Posterior cingulate gyrus (tissue), 11 donors: ENCODE results near the gene CYTH3.

Source experiments
- DNase-seq, 10 donors: peaks; one replicate each; pipeline versions ENCODE4 v3.0.0 to v3.0.0-alpha.2; 2020 to 2021; ENCODE audit warnings: mixed read lengths in 3 of 10
- intact Hi-C: fragments of 100-400 bp; cut with DNase I; formaldehyde crosslinking; loops from one replicate; pipeline ENCODE4 v1.15.1; 2023

The CYTH3 gene

GRCh38 chr7:6260291-6261187, 11.9 kb downstream of the CYTH3 start:
- intact Hi-C loops = no loop called here
- no peak for DNase-seq

DNA sequence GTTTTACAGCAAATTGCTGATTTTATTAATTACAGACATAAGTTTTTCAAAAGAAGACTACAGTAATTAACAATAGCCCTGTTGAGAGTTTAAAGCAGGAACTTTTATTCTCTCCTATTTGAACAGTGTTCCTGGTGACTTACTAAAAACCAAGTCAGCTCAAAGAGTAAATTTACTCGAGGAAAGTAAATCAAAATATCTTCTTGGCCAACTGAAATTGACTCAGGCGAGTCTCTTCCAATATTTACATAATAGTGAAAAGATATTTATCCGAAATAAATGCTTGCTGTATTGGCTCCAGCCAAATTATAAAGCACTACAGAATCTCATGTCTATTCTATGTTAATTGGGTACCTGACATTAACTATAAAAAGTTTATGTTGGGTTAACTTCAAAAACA, 13.2 kb downstream of the CYTH3 start:
- intact Hi-C loops = no loop called here
- DNase-seq = no peak

DNA sequence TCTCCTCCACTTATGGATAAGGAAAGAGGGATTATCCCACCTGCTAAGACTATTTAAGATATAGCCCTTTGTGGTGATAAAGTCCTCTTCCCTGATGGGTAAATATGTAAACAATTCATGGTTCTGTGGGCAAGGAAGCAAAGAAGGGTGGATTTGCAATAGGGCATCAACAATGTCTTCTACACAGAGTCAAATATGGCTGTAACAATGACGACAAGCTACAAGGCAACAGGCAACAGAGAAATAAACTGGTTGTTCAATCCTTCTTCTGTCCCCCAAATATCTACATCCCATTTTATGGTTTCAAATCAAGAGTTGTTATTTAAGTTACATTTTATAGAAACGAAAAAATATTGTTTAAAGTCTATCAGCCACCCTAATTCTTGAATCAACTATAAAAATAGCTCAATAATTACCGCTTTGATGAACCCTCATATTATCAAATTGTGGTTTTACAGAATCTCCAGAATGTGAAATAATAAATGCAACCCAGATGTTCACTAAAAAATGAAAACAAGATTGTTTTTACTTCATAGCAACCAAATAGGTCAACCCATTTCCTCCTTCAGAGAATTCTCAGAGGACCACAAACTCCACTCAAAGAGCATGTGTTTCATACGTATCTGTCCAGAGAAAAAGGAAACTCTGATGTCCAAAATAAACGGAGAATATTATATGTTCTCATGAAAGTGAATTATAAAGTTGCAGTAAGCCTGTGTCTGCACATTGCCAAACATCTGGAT, 13.8 kb downstream of the CYTH3 start:
- intact Hi-C loops = no loop called here
- no peak for DNase-seq

- intact Hi-C loops = no loop called here
- no peak for DNase-seq
Observed at GRCh38 chr7:6257675-6258074, 14.7 kb downstream of the CYTH3 start.

GRCh38 chr7:6256677-6257535, 15.5 kb downstream of the CYTH3 start:
- DNase-seq = no peak
- intact Hi-C loops = no loop called here

DNA sequence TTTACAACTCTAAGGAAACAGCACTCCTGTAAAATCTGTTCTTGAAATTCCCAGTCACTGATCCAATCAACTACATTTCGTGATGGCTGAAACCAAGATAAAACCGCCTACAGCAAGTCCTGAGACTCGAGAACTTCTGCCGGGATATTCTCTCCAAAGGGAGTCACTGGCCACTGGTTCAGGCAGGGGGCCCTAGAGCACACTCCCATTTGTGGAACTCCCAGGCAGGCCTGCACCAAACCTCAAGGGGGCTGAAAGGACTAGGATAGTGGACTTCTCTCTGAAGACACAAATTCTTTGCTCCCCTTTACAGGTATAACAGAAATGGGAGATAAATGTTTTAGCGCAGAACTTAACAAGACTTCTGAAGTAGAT, 16.3 kb downstream of the CYTH3 start:
- no peak for DNase-seq
- intact Hi-C loops = no loop called here

- no peak for DNase-seq
- intact Hi-C loops = no loop called here
Observed at GRCh38 chr7:6254866-6255265, 17.6 kb downstream of the CYTH3 start.

DNA sequence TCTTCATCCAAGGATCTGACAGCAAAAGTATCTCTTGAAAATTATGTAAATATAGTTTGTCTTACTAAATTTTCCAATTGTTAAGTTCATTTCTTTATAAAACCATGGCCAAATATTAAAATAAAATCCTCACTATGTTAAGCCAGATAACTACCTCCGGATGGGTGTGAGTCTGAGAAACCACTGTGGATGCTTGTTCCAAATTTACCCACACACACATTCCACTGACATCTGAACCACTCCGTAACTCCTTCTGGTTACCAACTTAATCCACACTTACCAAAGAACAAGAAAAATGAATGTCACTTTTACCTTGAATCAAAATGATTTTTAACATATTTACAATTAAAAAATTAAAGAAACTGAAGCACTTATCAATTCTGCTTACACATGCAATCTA, 19.7 kb downstream of the CYTH3 start:
- DNase-seq = no peak

DNA sequence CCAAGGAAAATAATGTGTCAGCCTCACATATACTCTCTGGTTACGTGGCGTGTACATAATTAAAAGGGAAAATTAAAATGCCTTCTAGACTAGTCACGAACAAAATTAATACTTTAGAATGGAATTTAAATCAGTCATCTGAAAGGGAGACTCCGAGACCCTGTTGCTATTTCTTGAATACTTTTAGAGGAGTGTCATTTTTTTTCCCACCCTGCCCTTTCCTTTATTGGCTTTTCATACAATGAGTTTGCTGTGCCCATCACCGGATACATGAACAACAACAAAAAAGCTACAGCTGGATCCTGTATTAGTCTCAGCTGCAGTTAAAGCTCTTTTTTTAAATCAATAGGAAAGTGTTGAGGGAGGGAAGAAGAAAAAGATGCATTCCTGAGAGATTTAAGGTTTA, 20.1 kb downstream of the CYTH3 start:
- no peak for DNase-seq
- intact Hi-C loops = no loop called here

More for the DNA sequence above, 19.7 kb downstream of the CYTH3 start:
- intact Hi-C loops = no loop called here

DNA sequence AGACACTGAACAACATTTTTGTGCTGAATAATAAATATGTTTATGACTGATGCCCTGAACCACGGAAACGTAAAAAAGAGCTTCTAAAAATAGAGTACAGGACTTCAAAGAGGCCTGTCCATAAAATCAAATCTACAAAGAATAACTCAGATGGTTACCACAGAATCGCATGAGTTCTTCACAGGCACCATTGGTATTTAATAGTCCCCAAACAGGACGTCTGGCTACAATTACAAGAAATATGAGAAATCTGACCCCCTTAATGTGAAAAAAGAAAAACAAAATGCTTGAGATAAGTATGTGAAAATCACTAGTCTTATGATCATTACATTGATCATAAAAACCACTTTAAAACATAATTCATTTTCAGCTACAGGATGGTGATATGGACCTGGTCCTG, 20.8 kb downstream of the CYTH3 start:
- intact Hi-C loops = no loop called here
- DNase-seq = no peak

- intact Hi-C loops = no loop called here
- no peak for DNase-seq
Observed at GRCh38 chr7:6250364-6250833, 22.0 kb downstream of the CYTH3 start.

- intact Hi-C loops = no loop called here
- DNase-seq = no peak
Observed at GRCh38 chr7:6249043-6249442, 23.4 kb downstream of the CYTH3 start.

- DNase-seq = no peak
- intact Hi-C loops = no loop called here
Observed at GRCh38 chr7:6248581-6248980, 23.8 kb downstream of the CYTH3 start.

DNA sequence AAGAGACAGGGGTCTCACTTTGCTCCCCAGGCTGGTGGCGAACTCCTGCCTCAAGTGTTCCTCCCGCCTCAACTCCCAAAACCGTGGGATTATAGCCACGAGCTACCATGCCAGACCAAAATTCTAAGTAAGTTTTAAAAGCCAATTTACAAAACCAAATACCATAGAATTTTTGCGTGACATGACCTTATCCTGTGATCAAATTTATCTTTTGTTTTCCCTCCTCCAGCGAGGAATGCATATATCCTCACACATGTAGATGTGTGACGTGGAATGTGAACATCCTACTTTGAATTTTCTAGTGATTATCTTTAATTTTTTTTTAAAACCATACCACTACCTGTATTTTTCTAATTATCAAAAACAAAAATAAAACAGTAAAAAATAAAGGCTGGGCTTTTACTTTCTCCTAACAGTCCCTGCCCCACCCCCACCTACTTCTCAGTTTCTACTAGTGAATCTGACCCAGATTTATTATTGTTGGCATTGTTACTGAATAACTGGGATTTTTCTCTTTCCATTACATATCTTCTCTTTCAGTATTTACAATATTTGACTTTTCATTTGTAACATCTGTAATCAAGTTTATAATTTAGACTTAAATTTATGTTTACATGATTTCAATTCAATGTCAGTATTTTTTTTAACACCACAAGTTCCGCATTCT, 26.0 kb downstream of the CYTH3 start:
- DNase-seq = no peak
- intact Hi-C loops = no loop called here

GRCh38 chr7:6244021-6244420, 28.4 kb downstream of the CYTH3 start:
- intact Hi-C loops = no loop called here
- no peak for DNase-seq

- no peak for DNase-seq
- intact Hi-C loops = no loop called here
Observed at GRCh38 chr7:6243168-6243567, 29.3 kb downstream of the CYTH3 start.

DNA sequence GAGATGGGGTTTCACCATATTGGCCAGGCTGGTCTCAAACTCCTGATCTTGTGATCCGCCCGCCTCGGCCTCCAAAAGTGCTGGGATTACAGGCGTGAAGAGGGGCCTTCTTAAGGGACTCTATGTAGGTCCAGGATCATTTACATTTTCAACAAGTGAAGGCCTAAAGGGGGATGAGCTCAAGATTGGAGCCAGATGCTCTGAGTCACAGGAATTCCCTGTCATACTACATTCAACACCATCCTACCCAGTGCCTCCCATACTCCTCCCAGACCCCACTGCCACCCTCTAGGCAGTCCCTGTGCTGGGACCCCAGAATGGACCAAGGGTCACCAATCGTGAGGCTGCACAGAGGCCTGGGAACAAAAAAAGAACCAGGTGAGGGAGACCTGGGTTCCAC, 29.9 kb downstream of the CYTH3 start:
- DNase-seq = no peak
- intact Hi-C loops = no loop called here

- intact Hi-C loops = no loop called here
- DNase-seq = no peak
Observed at GRCh38 chr7:6241607-6241973, 30.8 kb downstream of the CYTH3 start.

DNA sequence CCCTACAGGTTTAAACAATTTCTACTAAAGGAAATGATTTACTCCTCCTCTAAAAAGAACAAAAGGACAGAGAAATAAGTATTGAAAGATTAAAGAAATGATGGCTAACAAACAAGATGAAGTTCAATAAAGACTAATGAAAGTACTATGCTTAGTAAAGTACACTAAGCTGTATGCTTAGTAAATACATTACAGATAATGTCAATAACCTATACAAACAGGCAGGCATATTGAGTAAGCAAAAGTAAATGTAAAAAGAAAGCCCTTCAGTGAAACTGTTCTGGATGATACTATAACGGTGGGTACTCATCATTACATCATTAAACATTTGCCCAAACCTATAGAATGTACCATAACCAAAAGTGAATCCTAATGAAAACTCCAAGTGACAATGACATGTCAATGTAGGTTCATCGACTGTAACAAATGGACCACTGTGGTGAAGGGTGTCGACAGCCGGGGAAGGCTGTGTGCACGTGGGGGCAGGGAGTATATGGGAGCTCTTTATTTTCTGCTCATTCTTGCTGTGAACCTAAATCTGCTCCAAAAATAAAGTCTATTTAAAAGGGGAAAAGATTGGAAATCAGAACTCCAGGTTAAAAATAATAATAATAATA, 34.0 kb downstream of the CYTH3 start:
- intact Hi-C loops = no loop called here

DNA sequence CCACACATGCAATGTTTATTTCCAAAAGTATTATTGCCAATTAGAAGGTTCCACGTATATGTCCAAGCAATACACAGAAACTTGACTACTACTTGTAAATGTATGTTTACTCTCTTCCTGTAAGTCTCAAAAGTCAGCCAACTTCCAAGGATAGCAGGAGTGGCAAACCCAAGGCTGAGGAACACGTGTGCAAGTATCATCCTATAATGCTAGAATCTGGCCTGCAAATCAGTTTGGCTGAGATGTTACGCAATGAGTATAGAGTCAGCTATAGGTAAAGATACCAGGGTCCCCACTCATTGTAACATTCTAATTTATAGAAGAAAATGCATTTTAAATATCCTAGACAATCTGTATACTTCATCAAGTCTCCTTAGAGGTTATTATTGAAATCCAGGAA, 34.7 kb downstream of the CYTH3 start:
- intact Hi-C loops = no loop called here
- no peak for DNase-seq

More for the DNA sequence above, 34.0 kb downstream of the CYTH3 start:
- DNase-seq = no peak
